Right lung (tissue), 5 donors: Measurements from ENCODE around the gene MAP2K3. TPM values are rescaled to one million over a fixed set of nuclear protein-coding genes. Genes with fewer than 3 reads are reported as not detected.
"Not testable (repeated sequence)": the region's sequence is repeated elsewhere in the genome, so short reads cannot be mapped to it uniquely, and the experiment has no call there.

Experiments used
- DNase-seq, 2 donors: peaks; one replicate each; pipeline ENCODE4 v3.0.0-alpha.2; 2013
- polyA plus RNA-seq, 5 donors: library from polyadenylated mRNA; unstranded; fragments of 120-200 nt; gene quantifications; one replicate each; pipeline versions ENCODE4 v1.2.1 to v1.2.3, GENCODE V29; 2013; ENCODE audit warnings: inconsistent platforms in 1 of 5, low replicate concordance in 1 of 5; ENCODE audit not compliant: insufficient read length in 5 of 5, insufficient read depth in 1 of 5

Gene MAP2K3
- polyA plus RNA-seq, 5 donors: 19.1 to 30.8 (median 27.2) TPM

DNA sequence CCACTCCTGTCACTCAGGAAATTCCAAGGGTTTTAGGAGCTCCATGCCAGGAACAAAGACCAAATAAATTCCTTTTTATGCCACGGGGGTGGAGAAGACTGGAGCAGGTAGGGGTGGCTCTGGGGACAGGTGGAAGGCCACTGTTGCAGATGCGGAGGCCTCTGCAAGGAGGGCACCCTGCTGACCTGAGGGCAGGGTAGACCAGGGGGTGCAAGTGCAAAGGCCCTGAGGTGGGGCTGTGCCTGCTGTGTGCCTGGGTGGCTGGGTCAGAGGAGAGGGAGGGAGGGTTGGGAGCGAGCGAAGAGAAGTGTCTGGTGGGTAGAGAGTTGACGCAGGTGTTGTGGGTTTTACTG, 22.7 kb downstream of the MAP2K3 start:
- not testable (repeated sequence) for DNase-seq

DNA sequence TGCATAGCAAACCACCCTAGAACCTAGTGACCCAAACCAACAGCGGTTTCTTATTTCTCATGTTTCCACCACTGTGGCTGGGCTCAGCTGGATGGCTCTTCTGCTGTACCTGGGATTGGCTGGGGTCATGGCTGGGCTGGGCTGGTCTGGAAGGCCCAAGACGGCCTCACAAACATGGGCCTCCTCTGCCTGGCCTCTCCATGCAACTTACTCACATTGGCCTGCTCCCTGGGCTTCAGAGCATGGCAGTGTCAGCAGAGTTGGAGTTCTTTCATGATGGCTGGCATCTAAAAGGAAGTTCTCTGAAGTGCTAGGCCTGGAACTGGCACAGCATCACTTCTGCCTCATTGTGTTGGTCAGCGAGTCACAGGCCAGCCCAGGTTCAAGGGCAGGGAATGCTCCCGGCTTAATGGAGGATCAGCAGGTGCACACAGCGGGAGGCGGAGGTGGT, 24.4 kb downstream of the MAP2K3 start:
- DNase-seq: not testable (repeated sequence)

DNA sequence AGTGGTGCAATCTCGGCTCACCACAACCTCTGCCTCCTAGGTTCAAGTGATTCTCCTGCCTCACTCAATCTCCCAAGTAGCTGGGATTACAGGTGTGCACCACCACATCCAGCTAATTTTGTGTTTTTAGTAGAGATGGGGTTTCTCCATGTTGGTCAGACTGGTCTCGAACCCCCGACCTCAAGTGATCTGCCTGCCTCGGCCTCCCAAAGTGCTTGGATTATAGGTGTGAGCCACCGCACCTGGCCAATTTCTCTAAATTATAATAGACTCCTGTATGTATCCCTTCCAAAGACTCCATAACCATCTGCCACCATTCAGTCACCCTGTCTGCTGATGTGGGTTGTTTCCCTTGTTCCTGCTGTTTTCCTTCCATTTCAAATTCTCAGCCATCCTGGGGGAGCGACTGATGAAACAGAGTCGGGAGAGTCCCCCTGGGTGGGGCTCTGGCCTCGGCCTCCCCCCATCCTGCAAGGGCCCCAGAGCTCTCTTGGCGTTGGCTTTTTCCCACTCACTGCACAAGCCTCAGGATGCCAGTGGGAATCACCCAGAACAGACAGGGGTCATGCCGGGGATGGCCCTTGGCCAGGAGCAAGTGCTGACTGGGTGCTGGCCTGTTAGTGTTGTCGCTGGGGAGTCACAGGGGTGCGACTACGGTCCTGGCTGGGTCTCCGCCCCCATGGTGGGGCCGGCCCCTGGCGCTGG, 25.7 kb downstream of the MAP2K3 start:
- DNase-seq: not testable (repeated sequence)

DNA sequence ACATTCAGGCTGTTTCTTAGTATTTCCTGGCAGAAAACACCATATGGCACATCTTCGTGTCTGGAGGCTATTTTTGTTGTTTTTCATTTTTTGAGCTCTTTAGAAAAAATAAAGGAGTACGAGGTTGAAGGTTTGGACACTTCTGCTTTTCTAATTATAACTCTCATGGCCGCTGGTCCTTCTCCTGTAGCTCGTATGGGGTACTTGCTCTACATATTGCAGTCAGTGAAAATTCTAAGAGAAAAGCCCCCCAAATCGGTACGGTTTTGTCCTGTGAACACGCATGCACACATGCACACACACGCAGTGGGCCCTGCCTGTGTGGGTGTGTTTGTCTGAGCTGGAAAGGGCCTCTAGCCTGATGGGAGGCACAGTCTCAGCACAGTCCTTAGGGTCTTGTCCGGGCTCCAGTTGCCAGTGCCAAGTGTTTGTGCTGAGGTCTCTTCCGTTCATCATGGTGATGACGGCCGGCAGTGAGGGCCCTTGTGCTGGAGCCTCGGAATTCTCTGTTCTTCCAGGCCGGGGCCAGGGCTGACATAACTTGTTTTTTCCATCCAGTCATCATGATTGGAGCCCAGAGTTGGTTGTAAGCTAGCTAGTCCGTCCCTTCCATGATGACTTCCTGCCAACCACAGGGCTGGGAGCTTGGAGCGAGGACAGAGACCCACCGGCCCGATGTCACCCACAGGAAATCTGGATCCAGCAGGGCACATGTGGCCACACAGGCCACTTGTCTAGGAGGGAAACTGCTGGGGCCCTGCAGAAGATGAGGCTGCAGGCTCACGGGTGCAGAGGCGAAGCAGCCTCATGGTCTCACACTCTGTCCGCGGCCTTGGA, 26.5 kb downstream of the MAP2K3 start:
- DNase-seq: not testable (repeated sequence)

DNA sequence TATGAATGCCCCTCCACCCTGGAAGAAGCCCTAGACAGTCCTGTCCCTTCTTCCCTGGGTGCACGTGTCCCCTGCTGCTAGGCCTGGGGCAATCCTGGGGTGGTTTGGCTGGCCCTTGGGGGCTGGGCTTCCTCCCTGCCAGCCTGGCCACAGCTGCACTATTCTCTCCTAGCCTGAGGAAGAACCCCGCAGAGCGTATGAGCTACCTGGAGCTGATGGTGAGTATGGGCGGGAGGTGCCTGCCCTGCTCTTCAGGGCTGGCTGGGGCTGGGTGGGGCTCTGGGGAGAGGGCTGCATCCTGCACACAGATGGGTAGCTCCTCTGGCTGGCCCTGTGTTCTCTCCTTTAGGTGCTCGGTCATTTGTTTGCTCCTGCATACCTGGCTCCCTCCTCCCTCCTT, 28.8 kb downstream of the MAP2K3 start:
- no peak for DNase-seq

DNA sequence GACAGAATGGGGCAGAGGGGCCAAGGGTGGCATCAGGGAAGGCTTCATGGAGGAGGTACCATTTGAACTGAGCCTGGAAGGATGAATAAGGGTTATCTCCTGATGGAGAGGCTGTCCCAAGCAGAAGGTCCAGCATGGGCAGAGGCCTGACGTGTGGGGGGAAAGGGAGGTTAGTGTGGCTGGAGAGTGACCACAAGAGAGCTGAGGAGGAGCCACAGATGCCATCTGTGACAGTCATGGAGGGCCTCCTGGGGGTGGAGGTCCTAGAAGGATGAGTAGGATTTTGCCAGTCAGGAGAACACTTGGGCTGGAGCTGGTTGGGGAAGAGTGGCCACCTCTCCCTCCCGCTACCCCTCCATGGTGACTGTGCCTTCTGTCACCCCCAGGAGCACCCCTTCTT, 29.2 kb downstream of the MAP2K3 start:
- not testable (repeated sequence) for DNase-seq

DNA sequence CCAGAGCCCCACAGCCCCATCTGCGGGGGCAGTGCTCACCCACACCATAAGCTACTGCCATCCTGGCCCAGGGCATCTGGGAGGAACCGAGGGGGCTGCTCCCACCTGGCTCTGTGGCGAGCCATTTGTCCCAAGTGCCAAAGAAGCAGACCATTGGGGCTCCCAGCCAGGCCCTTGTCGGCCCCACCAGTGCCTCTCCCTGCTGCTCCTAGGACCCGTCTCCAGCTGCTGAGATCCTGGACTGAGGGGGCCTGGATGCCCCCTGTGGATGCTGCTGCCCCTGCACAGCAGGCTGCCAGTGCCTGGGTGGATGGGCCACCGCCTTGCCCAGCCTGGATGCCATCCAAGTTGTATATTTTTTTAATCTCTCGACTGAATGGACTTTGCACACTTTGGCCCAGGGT, 29.8 kb downstream of the MAP2K3 start:
- DNase-seq: not testable (repeated sequence)

DNA sequence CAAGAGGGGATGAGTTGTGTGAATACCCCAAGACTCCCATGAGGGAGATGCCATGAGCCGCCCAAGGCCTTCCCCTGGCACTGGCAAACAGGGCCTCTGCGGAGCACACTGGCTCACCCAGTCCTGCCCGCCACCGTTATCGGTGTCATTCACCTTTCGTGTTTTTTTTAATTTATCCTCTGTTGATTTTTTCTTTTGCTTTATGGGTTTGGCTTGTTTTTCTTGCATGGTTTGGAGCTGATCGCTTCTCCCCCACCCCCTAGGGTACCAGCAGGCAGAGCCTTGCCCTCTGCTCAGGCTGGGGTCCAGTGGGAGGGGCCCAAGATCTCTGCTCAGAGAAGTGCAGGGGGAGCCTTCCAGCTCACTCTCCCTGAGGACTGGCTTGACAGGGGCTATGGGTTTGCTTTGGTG, 30.2 kb downstream of the MAP2K3 start:
- DNase-seq: not testable (repeated sequence)

DNA sequence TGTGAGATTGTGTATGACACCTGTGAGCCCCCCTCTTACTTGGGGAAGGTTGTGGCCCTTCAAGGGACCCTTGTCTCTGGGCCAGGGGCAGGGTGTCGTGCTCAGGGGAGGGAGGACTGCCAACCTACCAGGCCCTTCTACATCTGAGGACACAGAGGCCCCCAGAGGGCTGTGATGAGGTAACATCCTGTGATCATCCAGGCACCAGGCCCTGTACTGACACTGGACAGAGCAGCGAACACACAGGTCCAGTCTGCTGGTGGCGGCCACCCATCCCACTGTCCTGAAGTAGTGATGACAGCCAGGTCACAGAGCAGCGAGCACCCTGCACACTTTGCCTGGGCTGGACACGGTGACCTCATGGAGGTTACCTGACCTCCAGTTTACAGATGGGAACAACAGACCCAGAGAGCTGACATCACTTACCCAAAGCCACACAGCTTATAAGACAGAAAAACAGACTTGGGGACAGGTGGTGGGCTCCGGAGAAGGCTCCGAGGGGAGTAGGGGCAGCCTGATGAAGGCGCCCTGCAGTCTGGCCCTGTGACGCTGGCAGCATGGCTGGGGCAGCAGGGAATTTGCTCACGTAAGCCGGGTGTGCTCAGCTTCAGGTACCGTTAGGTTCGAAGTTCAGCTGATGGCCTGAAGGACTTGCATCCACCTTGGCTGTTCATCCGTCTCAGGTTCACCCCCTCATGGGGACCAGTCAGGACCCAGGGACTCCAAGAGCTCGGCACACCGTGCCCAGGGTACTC, 30.9 kb downstream of the MAP2K3 start:
- not testable (repeated sequence) for DNase-seq

DNA sequence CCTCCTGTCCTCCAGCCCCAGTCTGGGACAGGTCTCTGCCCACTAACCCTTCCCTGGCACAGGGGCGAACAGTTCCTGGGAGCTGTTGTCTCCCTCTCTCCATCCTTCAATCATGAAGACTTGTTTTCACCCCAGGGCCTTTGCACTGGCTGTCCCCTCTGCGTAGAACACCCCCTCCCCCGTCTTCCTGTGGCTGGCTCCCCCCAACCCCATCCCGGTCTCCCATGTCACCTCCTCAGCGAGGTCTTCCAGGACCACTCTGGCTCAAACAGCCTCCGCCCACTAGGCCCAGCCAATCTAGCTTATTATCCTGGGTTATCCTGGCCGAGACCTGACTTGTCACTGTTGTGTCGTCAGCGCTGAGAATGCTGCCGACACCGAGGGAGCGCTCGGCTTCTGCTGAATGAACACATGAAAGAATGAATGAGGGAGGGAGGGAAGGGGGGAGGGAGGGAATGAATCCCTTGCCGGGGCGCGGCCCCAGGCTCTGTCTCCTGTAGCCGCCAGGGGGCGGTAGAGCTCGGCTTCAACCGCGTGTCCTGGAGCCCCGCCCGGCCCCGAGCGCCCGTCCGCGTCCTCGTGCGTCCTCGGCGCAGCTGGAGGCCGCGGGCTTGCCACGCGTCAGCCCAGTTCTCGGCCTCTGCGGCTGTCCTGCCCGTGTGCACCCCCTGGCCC, 31.8 kb downstream of the MAP2K3 start:
- DNase-seq: not testable (repeated sequence)

DNA sequence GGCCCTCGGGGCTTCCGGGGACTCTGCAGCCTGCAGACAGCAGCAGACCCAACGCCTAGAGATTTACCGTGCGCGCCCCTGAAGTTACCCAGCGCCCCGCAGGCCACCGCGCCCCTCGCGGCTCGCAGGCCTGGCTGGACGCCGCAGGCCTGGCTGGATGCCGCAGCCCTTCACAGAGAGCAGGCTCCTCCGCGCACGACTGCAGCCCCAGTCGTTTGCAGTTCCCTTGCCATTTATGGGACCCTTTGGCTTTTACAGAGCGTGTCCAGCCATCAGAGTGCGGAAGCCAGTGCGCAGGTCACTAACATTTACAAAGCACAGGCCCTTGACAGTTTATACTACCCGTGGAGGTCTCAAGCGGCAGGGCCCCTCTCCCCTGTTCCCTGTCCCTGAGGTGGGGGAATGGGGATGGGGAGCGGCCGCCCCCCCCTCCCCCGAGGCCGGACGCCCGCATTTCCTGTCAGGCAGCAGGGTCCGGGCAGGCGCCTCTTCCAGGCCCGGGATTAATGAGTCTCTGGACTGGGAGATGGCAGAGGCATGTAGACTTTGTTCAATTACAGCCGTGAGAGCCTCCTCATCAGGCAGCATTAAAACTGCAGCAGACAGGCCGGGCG, 32.5 kb downstream of the MAP2K3 start:
- peak; percentile 55 to 66 for DNase-seq

DNA sequence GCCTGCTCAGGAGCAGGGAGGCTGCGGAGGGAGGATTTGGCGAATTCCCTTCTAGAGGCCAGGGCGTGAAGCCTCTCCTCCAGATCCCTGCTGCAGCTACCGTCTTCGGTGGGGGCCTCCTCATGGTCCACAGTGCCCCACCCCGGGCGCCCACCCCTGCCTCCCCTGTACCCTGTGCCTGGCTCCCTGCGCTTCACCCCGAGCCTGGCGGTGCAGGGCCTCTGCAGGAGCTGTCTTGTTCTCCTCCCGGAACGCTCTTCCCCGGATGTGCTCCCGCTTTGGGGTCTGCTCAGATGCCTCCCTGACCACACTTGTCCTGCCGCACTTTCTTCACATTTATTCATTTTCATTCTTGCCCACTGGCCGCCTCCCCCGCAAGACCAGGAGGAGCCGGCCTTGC, 33.3 kb downstream of the MAP2K3 start:
- not testable (repeated sequence) for DNase-seq

DNA sequence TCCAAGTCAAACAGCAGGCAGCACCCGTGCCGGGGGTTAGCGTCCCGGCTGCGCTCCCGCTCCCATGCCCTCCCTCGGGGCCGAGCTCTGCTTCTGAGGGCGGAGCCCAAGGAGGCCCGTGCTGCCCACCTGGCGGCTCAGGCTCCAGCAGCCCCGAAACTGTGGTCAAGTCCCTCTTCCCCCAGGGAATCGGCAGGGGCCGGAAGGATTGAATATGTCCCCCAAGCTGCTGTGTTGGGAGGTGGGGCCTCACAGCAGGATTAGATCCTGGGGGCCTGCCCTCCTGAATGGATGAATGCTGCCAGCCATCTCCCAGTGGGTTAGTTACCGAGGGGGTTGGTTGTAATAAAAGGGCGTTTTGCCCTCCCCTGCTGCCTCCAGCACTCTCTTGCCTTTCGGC, 33.9 kb downstream of the MAP2K3 start:
- DNase-seq: no peak

DNA sequence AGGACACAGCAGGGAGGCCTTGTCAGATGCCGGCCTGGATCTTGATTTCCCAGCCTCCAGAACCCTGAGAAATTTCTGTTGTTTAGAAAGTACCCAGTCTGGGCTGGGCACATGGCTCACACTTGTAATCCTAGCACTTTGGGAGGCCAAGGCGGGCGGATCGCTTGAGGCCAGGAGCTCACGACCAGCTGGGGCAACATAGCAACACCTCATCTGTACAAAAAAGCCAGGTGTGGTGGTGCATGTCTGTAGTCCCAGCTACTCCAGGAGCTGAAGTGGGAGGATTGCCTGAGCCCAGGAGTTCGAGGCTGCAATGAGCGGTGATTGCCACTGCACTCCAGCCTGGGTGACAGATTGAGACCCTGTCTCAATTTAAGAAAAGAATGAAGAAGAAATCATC, 34.3 kb downstream of the MAP2K3 start:
- DNase-seq: not testable (repeated sequence)

DNA sequence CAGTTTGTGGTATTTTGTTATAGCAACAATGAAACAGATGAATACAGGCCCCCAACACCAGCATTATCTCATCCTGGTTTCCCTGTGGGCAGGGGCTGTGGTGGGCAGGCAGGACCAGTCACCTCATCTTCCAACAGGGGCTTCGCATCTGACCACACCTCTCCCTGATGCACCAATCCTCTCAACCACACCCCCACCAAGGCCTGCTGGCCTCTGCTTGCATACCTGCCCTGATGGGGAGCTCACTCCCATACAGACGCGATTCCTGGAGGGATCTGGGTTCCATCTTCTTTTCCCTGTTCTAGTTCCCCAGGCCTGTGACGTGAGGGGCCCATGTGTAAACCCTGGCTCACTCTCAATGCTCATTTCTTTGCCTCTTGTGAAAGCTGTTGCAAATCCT, 34.7 kb downstream of the MAP2K3 start:
- not testable (repeated sequence) for DNase-seq

DNA sequence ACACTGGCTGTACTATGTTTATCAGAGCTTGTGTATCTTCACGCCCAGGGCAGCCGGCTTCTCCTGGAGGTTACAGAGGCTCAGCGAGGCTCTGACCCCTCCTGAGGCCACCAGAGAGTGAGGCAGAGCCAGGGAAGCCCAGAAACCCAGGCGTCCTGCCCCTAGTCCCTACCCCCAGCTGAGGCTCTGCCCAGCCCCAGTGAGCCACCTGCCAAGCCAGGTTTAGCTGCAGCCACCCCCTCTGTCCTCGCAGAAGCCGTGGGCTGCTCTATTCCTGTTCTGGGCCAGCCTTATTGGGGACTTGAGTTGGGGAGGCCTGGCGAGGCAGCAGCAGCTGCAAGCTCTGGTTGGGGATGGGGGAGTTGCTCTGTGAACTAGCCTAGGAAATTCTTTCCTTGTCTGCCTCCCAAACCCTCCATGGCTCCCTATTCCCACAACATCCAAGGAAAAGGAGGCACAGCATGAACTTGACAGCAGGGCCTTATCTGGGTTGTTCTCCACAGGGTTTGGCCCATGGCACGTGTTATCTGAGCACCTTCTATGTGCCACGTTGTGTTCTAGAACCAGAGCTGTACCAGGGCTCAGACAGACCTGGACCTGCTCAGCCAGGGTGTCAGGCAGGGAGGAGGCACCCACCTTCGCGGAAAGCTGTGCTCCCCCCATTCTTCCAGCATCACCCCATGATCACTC, 35.3 kb downstream of the MAP2K3 start:
- not testable (repeated sequence) for DNase-seq

DNA sequence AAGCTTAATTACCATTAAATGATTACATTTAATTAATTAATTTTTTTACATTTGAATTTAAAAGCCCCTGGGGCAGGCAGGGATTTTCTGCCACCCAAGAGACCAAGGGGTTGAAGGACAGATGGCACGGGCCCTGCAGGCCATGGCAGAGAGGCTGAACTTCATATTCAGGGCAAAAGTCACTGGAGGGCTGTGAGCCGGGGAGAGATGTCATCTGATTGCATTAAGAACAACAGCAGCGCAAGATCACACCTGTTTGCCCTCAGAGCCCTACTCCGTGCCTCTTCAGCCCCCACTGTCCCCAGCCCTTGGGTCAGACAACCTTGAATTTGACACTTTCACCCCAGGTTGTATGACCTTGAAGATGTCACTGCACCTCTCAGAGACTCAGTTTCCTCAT, 35.9 kb downstream of the MAP2K3 start:
- not testable (repeated sequence) for DNase-seq

DNA sequence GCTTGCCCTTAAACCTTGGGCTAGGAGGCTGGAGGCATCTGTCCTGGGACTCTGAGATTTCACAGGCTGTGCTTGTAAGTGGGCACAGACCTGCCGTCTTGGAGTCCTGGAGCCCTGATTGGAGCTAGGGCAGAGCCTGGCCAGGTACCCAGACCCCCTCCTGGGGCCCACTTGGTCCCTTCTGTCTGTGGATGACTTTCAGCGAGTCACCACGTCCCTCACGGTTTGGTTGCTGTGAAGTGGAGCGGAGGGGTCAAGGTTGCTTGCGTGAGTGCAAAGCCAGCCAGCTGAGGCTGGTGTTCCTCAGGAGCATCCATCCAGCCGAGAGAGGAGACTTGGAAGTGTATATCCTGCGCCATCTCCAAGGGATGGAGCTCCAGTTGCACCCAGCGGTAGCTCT, 36.5 kb downstream of the MAP2K3 start:
- DNase-seq: not testable (repeated sequence)

DNA sequence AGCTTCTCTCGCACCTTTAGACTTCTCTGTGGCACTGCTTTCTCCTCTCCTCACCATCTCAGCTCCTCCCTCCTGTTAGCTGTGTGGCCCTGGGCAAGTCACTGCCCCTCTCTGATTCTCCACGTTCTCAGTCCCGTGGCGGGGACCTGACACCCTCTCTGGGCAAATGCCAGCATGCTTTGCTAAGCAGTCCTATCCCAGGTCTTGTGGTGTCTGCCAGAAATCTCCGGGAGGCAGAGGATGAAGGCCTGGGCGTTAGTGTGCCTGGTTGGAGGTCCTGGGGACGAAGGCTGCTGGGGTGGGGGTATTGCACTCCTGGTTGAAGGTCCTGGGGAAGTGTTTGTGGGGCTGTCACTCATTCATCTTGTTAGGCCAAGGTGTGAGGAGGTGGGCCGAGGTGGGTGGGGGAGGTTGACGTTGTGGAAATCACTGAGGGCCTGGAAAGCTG, 37.3 kb downstream of the MAP2K3 start:
- DNase-seq: not testable (repeated sequence)
